Kidney (tissue), 14 donors: Measurements from ENCODE around the gene ARHGEF10L. TPM values are rescaled to one million over a fixed set of nuclear protein-coding genes. Genes with fewer than 3 reads are reported as not detected.

Source experiments
- DNase-seq, 5 donors: peaks; one replicate each; pipeline ENCODE4 v3.0.0-alpha.2; 2013 to 2020
- FAIRE-seq: peaks from 2 replicates; lab custom pipeline; 2012; peaks lifted over from hg19 to GRCh38; lab: Jason Lieb, UNC
- H3K27ac ChIP-seq, 2 donors: one replicate each; pipeline ENCODE4 v1.7.0; 2013; ENCODE audit warnings: low read depth in 2 of 2, low read length in 2 of 2, inconsistent platforms in 1 of 2
- H3K27me3 ChIP-seq: one replicate; pipeline ENCODE4 v1.7.1; 2013; ENCODE audit warnings: low read length, inconsistent platforms; ENCODE audit not compliant: control insufficient read depth, insufficient read depth
- H3K36me3 ChIP-seq, 3 donors: one replicate each; pipeline versions ENCODE4 v1.7.0 to v1.7.1; 2013; ENCODE audit warnings: low read length in 3 of 3, control low read depth in 1 of 3, inconsistent platforms in 1 of 3; ENCODE audit not compliant: insufficient read depth in 3 of 3, control insufficient read depth in 2 of 3
- H3K4me1 ChIP-seq, 3 donors: one replicate each; pipeline versions ENCODE4 v1.7.0 to v1.7.1; 2013; ENCODE audit warnings: low read length in 3 of 3, inconsistent platforms in 1 of 3, low read depth in 1 of 3; ENCODE audit not compliant: control insufficient read depth in 2 of 3, insufficient read depth in 2 of 3
- H3K4me3 ChIP-seq, 3 donors: one replicate each; pipeline versions ENCODE4 v1.7.0 to v1.8.1; 2013; ENCODE audit warnings: low read length in 3 of 3, control low read depth in 1 of 3, inconsistent platforms in 1 of 3
- H3K9ac ChIP-seq, 3 donors: one replicate each; pipeline versions ENCODE4 v1.7.0 to v1.7.1; 2013; ENCODE audit warnings: low read length in 3 of 3, control low read depth in 1 of 3, inconsistent platforms in 1 of 3
- H3K9me3 ChIP-seq, 3 donors: one replicate each; pipeline versions ENCODE4 v1.7.0 to v1.7.1; 2013; ENCODE audit warnings: low read length in 3 of 3, control low read depth in 1 of 3, inconsistent platforms in 1 of 3; ENCODE audit not compliant: control insufficient read depth in 2 of 3, insufficient read depth in 1 of 3
- CTCF ChIP-seq: IDR thresholded peaks from 3 replicates; pipeline ENCODE4 v1.5.1; 2012; ENCODE audit warnings: mild to moderate bottlenecking, moderate library complexity, borderline replicate concordance; ENCODE audit not compliant: insufficient read depth; ENCODE audit errors: extremely low read depth
- intact Hi-C: fragments of 100-400 bp; cut with DNase I; formaldehyde crosslinking; loops from one replicate; pipeline ENCODE4 v1.11.1; 2022
- polyA plus RNA-seq: library from polyadenylated mRNA; stranded (reverse); fragments of 350-450 nt; fragmentation: Illumina TruSeq; extraction: RNeasy Lipid Tissue Mini Kit (QIAGEN cat#74804); gene quantifications from one replicate; pipeline ENCODE4 v1.2.3, GENCODE V29; 2014; ENCODE audit warnings: low read depth, low replicate concordance; ENCODE audit not compliant: insufficient read depth
- total RNA-seq: library from RNA; stranded (reverse); fragmentation: NEBNext Ultra II Directional; extraction: Animal tissue kit (Norgen Biotek cat#: 25700); gene quantifications from one replicate; pipeline ENCODE4 v1.2.1, GENCODE V29; 2021
- donor health status: control.
- donor health status: control.
- donor health status: control.
- donor health status: control.
- donor health status: control.
- donor health status: DM: yes; HTN: yes; CAD: no.
- donor health status: Normal renal cell carcinoma (clear cell type).

Gene ARHGEF10L
- total and polyA plus RNA-seq, 2 donors from 2014 or later, result 40.8 to 91.9 TPM

- no peak overlapping the region for H3K27ac ChIP-seq
- no peak for TF ChIP-seq CTCF
- no peak for FAIRE-seq
Observed at GRCh38 chr1:17635276-17635675, 95.8 kb downstream of the ARHGEF10L start.

GRCh38 chr1:17635811-17636210 lies 96.3 kb downstream of the ARHGEF10L start:
- Histone ChIP-seq H3K36me3 (peaks cover 2 to 87% (median 49%) of the 10 kb centered on the region in 3 donors), H3K27me3 (no peaks in the 10 kb centered on the region), H3K27ac (no peak overlapping the region), H3K9me3 (no peaks in the 10 kb centered on the region), H3K9ac (no peak overlapping the region), H3K4me3 (no peak overlapping the region), H3K4me1 (no peaks in the 10 kb centered on the region)
- no peak for TF ChIP-seq CTCF
- no peak for FAIRE-seq
- no peak for DNase-seq
- intact Hi-C loops, result no loop called here

More at GRCh38 chr1:17635276-17635675, 95.8 kb downstream of the ARHGEF10L start:
- Histone ChIP-seq H3K4me1 (no peaks in the 10 kb centered on the region), H3K36me3 (peaks cover 2 to 87% (median 51%) of the 10 kb centered on the region in 3 donors), H3K27me3 (no peaks in the 10 kb centered on the region), H3K9me3 (no peaks in the 10 kb centered on the region), H3K4me3 (no peak overlapping the region), H3K9ac (no peak overlapping the region)
- intact Hi-C loops, result no loop called here
- DNase-seq, result no peak

- no peak overlapping the region for H3K9ac ChIP-seq
- FAIRE-seq (no peak), DNase-seq (no peak)
- no peak overlapping the region for H3K4me3 ChIP-seq
- H3K9me3 ChIP-seq, result no peaks in the 10 kb centered on the region
- no peak overlapping the region for H3K27ac ChIP-seq
- H3K36me3 ChIP-seq, result peaks cover 2 to 84% (median 48%) of the 10 kb centered on the region in 3 donors
- H3K27me3 ChIP-seq, result no peaks in the 10 kb centered on the region
- TF ChIP-seq CTCF, result no peak
- H3K4me1 ChIP-seq, result no peaks in the 10 kb centered on the region
- intact Hi-C loops, result no loop called here
Observed at GRCh38 chr1:17636612-17637011, 97.1 kb downstream of the ARHGEF10L start.

- no peaks in the 10 kb centered on the region for H3K9me3 ChIP-seq
- no peak overlapping the region for H3K4me3 ChIP-seq
- H3K9ac ChIP-seq, result no peak overlapping the region
- DNase-seq, result no peak
- H3K27me3 ChIP-seq, result no peaks in the 10 kb centered on the region
- TF ChIP-seq CTCF, result no peak
- intact Hi-C loops, result no loop called here
- H3K4me1 ChIP-seq, result no peaks in the 10 kb centered on the region
- peaks cover 2 to 84% (median 43%) of the 10 kb centered on the region in 3 donors for H3K36me3 ChIP-seq
- H3K27ac ChIP-seq, result no peak overlapping the region
- no peak for FAIRE-seq
Observed at GRCh38 chr1:17637055-17637454, 97.6 kb downstream of the ARHGEF10L start.
